ENCODE results near the gene FAM163B. TPM values are rescaled to one million over a fixed set of nuclear protein-coding genes. Genes with fewer than 3 reads are reported as not detected.

The FAM163B gene
- total and polyA plus RNA-seq, 2 of the 8 experiments (the other 6 are each of a cell fraction or from before 2014, with no cell fraction given) = 0.63 to 1.0 TPM

DNA sequence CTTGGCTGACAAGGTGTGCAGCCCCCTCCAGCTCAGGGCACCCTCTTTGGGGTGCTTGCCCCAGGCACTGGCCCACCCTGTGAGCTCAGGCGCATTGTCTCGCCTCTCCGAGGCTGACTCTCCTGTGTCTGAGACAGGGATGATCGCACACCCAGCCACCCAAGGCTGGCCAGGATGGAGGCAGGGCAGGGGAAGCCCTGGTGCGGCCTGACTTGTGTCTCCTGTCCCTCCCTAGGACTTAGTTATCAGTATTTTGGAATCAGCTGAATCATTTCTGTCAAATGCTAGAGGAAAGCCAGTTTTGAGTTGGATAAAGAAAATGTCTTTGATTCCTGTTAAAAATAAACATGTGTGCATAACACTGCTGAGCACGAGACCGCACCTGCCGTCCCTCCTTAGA lies 24.5 kb upstream of the FAM163B start (continued):
- TF ChIP-seq JUND (IDR thresholded peaks at IDR 0.05; ENCODE audit: low read length) (no peak), GABPA (IDR thresholded peaks at IDR 0.05; ENCODE audit: borderline replicate concordance, insufficient read depth, low read length) (no peak), SIN3A (conservative IDR thresholded peaks at IDR 0.05 in 1 of 2, IDR thresholded peaks at IDR 0.05 in 1 of 2; ENCODE audit: low read depth in 1 of 2, low read length in 2 of 2) (no peak), RBBP5 (IDR thresholded peaks at IDR 0.05; ENCODE audit: borderline replicate concordance, low read depth, low read length) (no peak), HDAC6 (IDR thresholded peaks at IDR 0.05; ENCODE audit: low read depth, low read length) (no peak)
- TF ChIP-seq, protein P1, sequence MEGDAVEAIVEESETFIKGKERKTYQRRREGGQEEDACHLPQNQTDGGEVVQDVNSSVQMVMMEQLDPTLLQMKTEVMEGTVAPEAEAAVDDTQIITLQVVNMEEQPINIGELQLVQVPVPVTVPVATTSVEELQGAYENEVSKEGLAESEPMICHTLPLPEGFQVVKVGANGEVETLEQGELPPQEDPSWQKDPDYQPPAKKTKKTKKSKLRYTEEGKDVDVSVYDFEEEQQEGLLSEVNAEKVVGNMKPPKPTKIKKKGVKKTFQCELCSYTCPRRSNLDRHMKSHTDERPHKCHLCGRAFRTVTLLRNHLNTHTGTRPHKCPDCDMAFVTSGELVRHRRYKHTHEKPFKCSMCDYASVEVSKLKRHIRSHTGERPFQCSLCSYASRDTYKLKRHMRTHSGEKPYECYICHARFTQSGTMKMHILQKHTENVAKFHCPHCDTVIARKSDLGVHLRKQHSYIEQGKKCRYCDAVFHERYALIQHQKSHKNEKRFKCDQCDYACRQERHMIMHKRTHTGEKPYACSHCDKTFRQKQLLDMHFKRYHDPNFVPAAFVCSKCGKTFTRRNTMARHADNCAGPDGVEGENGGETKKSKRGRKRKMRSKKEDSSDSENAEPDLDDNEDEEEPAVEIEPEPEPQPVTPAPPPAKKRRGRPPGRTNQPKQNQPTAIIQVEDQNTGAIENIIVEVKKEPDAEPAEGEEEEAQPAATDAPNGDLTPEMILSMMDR (IDR thresholded peaks at IDR 0.05; ENCODE audit: control extremely low read depth in 1 of 3, insufficient read depth in 1 of 3, low read depth in 1 of 3, low read length in 3 of 3) = no peak

Data from H1 (cell line).